ENCODE data around the gene COL19A1.

GRCh38 chr6:70112716-70113115 is 246.4 kb downstream of the COL19A1 start:
- TF ChIP-seq CTCF (IDR thresholded peaks at IDR 0.05) (no peak), SIN3A (IDR thresholded peaks at IDR 0.05; ENCODE audit: borderline replicate concordance, low read depth, low read length) (no peak), FOXJ3 (CRISPR knock-in tag; IDR thresholded peaks at IDR 0.05) (no peak), NRF1 (IDR thresholded peaks at IDR 0.05; ENCODE audit: low read depth, low read length) (no peak), REST (IDR thresholded peaks at IDR 0.05; ENCODE audit: low read depth, low read length) (no peak), JUND (IDR thresholded peaks at IDR 0.05) (no peak)

Measured in SK-N-SH (cell line).